NB4 (cell line): Measurements from ENCODE around the gene CABP1.

Experiments used
- MYC ChIP-seq: IDR thresholded peaks from 2 replicates; pipeline ENCODE4 v1.6.1; 2011; ENCODE audit warnings: low read depth, low read length
- POLR2A ChIP-seq: IDR thresholded peaks from 2 replicates; pipeline ENCODE4 v1.6.1; 2011; ENCODE audit warnings: mild to moderate bottlenecking; ENCODE audit not compliant: insufficient read length; ENCODE audit errors: extremely low read depth
- TF ChIP-seq, protein P1 (sequence below): IDR thresholded peaks from one replicate; pipeline ENCODE4 v1.5.1; 2012; ENCODE audit warnings: low read depth, low read length
- TF ChIP-seq, protein P2 (sequence below): IDR thresholded peaks from 2 replicates; pipeline ENCODE4 v1.6.1; 2011; ENCODE audit warnings: low read depth, low read length

DNA sequence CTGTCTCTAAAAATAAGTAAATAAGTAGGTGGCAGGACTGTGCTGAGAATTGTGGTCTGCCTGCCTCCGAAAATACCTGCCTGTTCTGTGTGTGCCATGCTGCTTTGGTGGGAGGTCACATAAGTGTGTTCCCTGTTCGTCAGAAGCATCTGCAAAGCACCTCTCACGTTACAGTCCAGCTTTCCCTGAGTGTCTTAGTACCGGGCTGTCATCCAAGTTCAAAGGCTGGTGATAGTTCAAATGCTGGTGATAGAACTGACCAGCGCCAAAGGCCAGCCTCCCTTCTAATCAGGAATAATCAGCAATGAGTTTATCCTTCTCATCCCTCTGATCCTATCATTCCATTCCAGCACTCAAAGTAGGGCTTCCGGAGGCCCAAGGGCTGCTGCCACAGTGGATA lies 5.6 kb downstream of the CABP1 start:
- TF ChIP-seq, protein P1, sequence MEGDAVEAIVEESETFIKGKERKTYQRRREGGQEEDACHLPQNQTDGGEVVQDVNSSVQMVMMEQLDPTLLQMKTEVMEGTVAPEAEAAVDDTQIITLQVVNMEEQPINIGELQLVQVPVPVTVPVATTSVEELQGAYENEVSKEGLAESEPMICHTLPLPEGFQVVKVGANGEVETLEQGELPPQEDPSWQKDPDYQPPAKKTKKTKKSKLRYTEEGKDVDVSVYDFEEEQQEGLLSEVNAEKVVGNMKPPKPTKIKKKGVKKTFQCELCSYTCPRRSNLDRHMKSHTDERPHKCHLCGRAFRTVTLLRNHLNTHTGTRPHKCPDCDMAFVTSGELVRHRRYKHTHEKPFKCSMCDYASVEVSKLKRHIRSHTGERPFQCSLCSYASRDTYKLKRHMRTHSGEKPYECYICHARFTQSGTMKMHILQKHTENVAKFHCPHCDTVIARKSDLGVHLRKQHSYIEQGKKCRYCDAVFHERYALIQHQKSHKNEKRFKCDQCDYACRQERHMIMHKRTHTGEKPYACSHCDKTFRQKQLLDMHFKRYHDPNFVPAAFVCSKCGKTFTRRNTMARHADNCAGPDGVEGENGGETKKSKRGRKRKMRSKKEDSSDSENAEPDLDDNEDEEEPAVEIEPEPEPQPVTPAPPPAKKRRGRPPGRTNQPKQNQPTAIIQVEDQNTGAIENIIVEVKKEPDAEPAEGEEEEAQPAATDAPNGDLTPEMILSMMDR: no peak
- TF ChIP-seq, protein P2, sequence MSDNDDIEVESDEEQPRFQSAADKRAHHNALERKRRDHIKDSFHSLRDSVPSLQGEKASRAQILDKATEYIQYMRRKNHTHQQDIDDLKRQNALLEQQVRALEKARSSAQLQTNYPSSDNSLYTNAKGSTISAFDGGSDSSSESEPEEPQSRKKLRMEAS: no peak
- TF ChIP-seq POLR2A: no peak
- no peak for TF ChIP-seq MYC
